Mesendoderm (in vitro differentiated cells): ENCODE measurements around the gene RAET1E.
"Not testable (repeated sequence)": the region's sequence is repeated elsewhere in the genome, so short reads cannot be mapped to it uniquely, and the experiment has no call there.

Experiments used
- DNase-seq: peaks from one replicate; pipeline ENCODE4 v3.0.0; 2013
- H2AK5ac ChIP-seq: 2 replicates; pipeline ENCODE4 v1.6.1; 2013; ENCODE audit warnings: low read length, inconsistent platforms
- H2BK120ac ChIP-seq: 2 replicates; pipeline ENCODE4 v1.6.1; 2013; ENCODE audit warnings: low read depth, mild to moderate bottlenecking, low read length, moderate library complexity, mixed read lengths
- H2BK15ac ChIP-seq: replicated peaks from 2 replicates; pipeline ENCODE4 v1.6.1; 2013; ENCODE audit warnings: low read depth, mild to moderate bottlenecking, moderate library complexity
- H2BK5ac ChIP-seq: 2 replicates; pipeline ENCODE4 v1.6.1; 2013; ENCODE audit warnings: low read length, inconsistent platforms
- H3K18ac ChIP-seq: 2 replicates; pipeline ENCODE4 v1.6.1; 2013; ENCODE audit warnings: mild to moderate bottlenecking, low read length, mixed read lengths
- H3K23ac ChIP-seq: one replicate; pipeline ENCODE4 v1.6.1; 2013; ENCODE audit warnings: low read length
- H3K27ac ChIP-seq: 2 replicates; pipeline ENCODE4 v1.5.1; 2013; ENCODE audit warnings: low read depth, mild to moderate bottlenecking, inconsistent platforms, low read length, moderate library complexity
- H3K27me3 ChIP-seq: 2 replicates; pipeline ENCODE4 v1.6.1; 2013; ENCODE audit warnings: low read length, control low read depth, mild to moderate bottlenecking, inconsistent platforms; ENCODE audit not compliant: insufficient read depth, poor library complexity
- H3K36me3 ChIP-seq: 2 replicates; pipeline ENCODE4 v1.6.1; 2013; ENCODE audit warnings: low read length, inconsistent platforms; ENCODE audit not compliant: control insufficient read depth, insufficient read depth
- H3K4ac ChIP-seq: one replicate; pipeline ENCODE4 v1.6.1; 2013; ENCODE audit warnings: low read depth, mild to moderate bottlenecking, low read length, moderate library complexity
- H3K4me1 ChIP-seq: 2 replicates; pipeline ENCODE4 v1.6.1; 2013; ENCODE audit warnings: low read depth, low read length, inconsistent platforms; ENCODE audit not compliant: control insufficient read depth
- H3K4me2 ChIP-seq: 2 replicates; pipeline ENCODE4 v1.6.1; 2013; ENCODE audit warnings: low read length
- H3K4me3 ChIP-seq: 2 replicates; pipeline ENCODE4 v1.5.1; 2013; ENCODE audit warnings: mild to moderate bottlenecking, low read length
- H3K56ac ChIP-seq: one replicate; pipeline ENCODE4 v1.6.1; 2013; ENCODE audit warnings: low read length
- H3K79me1 ChIP-seq: 2 replicates; pipeline ENCODE4 v1.6.1; 2013; ENCODE audit warnings: low read length, inconsistent platforms
- H3K79me2 ChIP-seq: 2 replicates; pipeline ENCODE4 v1.6.1; 2013; ENCODE audit warnings: mild to moderate bottlenecking, low read length; ENCODE audit not compliant: control insufficient read depth, insufficient read depth
- H3K9ac ChIP-seq: 2 replicates; pipeline ENCODE4 v1.6.1; 2013; ENCODE audit warnings: low read length, inconsistent platforms
- H4K5ac ChIP-seq: one replicate; pipeline ENCODE4 v1.6.1; 2013; ENCODE audit warnings: low read length
- H4K8ac ChIP-seq: one replicate; pipeline ENCODE4 v1.6.1; 2013; ENCODE audit warnings: low read depth, mild to moderate bottlenecking, control low read depth, low read length, moderate library complexity
- WGBS: extraction: QIAGEN DNeasy Blood & Tissue Kit; methylation state at CpG from one replicate; pipeline ENCODE4 v1.1.7; 2013; ENCODE audit warnings: low lambda C conversion rate, missing lambda C conversion rate; ENCODE audit not compliant: insufficient coverage; ENCODE audit errors: extremely low coverage; 5-methylcytosine and 5-hydroxymethylcytosine counted together

Gene RAET1E

DNA sequence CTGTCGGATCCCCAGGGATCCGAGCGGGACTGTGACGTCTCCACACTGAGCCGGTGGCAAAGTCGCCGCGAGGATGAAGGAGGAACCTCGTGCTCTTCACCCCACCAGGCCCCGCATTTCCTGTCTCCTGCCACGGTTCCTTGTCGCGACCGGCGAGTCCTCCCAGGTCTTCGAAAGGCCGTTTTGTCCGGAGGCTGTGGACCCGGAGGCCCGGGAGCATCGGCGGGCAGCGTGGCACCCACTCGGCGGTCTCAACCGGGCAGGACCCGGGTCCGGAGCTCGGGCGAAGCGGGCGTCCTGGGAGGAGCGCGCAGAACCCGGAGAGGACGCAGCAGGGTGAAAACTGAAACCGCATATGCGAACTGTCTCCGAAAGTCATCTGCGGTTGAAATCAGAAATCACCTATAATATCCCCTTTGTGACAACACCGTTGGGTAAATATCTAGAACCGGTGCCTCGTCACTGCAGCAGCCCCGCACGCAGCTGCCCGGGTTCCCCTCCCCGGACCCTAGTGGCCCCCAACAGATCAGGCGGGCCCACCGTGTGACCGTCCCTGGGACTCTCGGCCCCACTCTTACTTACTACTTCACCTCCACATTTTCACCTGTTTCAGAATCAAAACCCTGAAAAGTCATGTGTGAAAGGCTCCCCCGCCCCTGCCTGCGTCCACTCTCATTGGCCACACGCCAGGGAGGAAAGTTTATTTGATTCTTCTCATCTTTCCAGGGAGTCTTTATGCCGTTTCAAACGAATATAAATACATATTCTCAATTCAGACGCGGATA lies 40.9 kb upstream of the RAET1E start:
- Histone ChIP-seq H3K79me1 (no peaks in the 10 kb centered on the region), H2BK5ac (no peak overlapping the region), H3K56ac (peak overlapping the region; percentile 34), H4K5ac (no peak overlapping the region), H3K4me1 (no peaks in the 10 kb centered on the region), H3K27me3 (peaks cover 48% of the 10 kb centered on the region), H3K23ac (no peak overlapping the region), H4K8ac (no peak overlapping the region), H3K9ac (no peak overlapping the region), H3K4ac (no peak overlapping the region), H3K36me3 (no peaks in the 10 kb centered on the region), H3K18ac (no peak overlapping the region), H2BK120ac (no peak overlapping the region), H3K79me2 (no peaks in the 10 kb centered on the region), H3K27ac (no peak overlapping the region), H3K4me3 (no peak overlapping the region), H2AK5ac (no peak overlapping the region), H3K4me2 (no peak overlapping the region), H2BK15ac (no peak overlapping the region)
- WGBS = no CpG with 5 or more reads among the region's 58 CpGs
- no peak for DNase-seq

DNA sequence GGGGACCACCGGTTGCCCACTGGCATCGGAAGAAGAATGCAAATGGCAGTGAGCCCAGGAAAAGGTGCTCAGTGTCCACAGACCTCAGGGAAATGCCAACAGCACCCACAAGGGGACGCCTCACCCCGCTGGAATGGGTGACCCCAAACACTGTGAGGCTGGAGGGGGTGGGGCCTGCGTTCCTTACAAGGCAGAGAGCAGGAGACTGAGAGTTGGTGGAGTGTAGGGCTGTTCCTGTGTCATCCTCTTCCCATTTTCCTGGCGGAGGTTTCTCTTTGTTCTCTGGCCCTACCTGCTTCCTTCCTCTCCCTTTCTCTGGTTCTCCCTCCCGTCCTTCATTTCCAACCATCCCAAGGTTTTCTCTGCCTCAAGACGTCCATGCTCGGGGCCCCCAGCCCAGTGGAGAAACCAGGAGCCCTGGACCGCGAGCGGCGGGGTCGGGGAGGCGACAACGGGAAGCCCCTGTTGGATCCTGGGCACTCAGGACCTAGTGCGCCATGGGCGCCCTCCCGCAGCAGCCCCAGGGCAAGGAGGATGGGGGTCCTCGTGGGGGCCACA lies 40.2 kb upstream of the RAET1E start:
- H3K79me1 ChIP-seq, H2BK5ac ChIP-seq: not testable (repeated sequence)

DNA sequence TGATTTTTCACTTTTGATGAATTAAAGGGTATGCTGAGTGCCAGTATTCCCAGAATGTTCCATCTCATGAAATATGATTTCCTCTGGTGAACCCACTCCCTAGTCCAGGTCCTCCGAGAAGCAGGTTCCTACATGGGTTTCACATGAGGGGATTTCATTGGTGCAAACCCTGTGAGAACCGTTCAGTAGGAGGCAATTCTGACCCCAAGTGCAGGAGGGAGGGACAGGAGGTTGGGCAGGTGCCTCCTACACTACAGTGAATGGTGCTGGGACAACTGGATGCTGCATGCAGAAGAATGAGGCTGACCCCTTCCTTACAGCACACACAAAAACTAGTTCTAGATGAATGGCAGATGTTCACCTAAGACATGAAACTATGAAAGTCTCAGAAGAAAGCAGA lies 38.8 kb upstream of the RAET1E start:
- Histone ChIP-seq H3K9ac (no peak overlapping the region), H3K27me3 (peaks cover 41% of the 10 kb centered on the region), H3K4me1 (no peaks in the 10 kb centered on the region), H3K79me1 (no peaks in the 10 kb centered on the region), H3K79me2 (no peaks in the 10 kb centered on the region), H2AK5ac (no peak overlapping the region), H3K4me3 (no peak overlapping the region), H3K18ac (no peak overlapping the region), H3K4ac (no peak overlapping the region), H3K56ac (no peak overlapping the region), H2BK120ac (no peak overlapping the region), H3K27ac (no peak overlapping the region), H3K23ac (no peak overlapping the region), H4K8ac (no peak overlapping the region), H3K36me3 (no peaks in the 10 kb centered on the region), H2BK5ac (no peak overlapping the region), H3K4me2 (no peak overlapping the region), H4K5ac (no peak overlapping the region), H2BK15ac (no peak overlapping the region)
- no CpG with 5 or more reads among the region's 2 CpGs for WGBS
- no peak for DNase-seq

More for the DNA sequence above, 40.2 kb upstream of the RAET1E start:
- H3K4me1 ChIP-seq, H3K27ac ChIP-seq, H3K79me2 ChIP-seq, H4K5ac ChIP-seq, H3K4ac ChIP-seq, DNase-seq, H3K18ac ChIP-seq, H3K4me3 ChIP-seq, H3K23ac ChIP-seq, H2AK5ac ChIP-seq, H2BK15ac ChIP-seq, H3K9ac ChIP-seq, H3K36me3 ChIP-seq, H3K4me2 ChIP-seq, H4K8ac ChIP-seq, H2BK120ac ChIP-seq: not testable (repeated sequence)
- Histone ChIP-seq H3K56ac (peak overlapping the region; percentile 34), H3K27me3 (peaks cover 46% of the 10 kb centered on the region)
- no CpG with 5 or more reads among the region's 20 CpGs for WGBS

DNA sequence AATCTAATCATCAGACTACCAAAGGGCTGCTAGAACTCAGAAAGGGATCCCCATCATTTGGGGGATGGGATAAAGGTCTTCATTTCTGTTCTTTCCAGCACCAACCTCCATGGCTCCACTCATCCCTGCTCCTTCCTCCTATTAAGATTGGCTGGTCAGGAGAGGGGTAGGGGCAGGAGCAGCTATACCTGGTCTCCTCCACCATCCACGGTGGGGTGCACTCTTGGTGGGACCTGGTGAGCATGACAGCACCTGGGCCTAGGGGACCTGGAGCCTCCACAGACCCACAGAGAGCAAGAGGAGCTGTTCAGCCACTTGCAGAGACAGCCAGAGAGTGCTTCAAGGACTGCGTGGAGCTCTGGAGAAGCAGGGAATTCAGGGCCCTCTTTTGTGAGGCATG lies 37.8 kb upstream of the RAET1E start:
- Histone ChIP-seq H3K4ac (no peak overlapping the region), H3K79me2 (no peaks in the 10 kb centered on the region), H4K8ac (no peak overlapping the region), H3K79me1 (no peaks in the 10 kb centered on the region), H2BK15ac (no peak overlapping the region), H4K5ac (no peak overlapping the region), H2BK5ac (no peak overlapping the region), H3K4me3 (no peak overlapping the region), H3K18ac (no peak overlapping the region), H2BK120ac (no peak overlapping the region), H3K56ac (no peak overlapping the region), H3K23ac (no peak overlapping the region), H3K27ac (no peak overlapping the region), H3K27me3 (peaks cover 36% of the 10 kb centered on the region), H3K36me3 (no peaks in the 10 kb centered on the region), H3K4me1 (no peaks in the 10 kb centered on the region), H3K4me2 (no peak overlapping the region), H3K9ac (no peak overlapping the region), H2AK5ac (no peak overlapping the region)
- no CpG with 5 or more reads among the region's 2 CpGs for WGBS
- DNase-seq = no peak

DNA sequence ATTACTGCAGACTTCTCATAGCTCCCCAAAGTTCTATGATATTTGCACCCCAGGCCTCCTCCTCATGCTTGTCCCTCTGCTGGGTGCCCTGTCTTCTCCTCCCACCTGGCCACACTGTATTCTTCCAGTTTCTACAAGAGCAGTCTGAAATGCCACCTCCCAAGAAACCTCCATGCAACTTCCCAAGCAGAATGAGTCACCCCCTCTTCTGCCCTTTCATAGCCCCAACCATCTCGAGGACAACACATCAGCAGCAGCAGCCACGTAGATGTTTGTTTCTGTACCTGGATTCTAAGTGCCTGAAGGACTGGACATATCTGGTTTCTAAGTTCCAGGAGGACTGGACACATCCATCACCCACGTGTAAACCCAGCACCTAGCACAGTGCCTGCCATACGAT lies 37.3 kb upstream of the RAET1E start:
- H2BK120ac ChIP-seq = no peak overlapping the region
- H3K79me1 ChIP-seq = no peaks in the 10 kb centered on the region
- no peak overlapping the region for H3K23ac ChIP-seq
- no CpG with 5 or more reads among the region's 4 CpGs for WGBS
- no peak overlapping the region for H3K56ac ChIP-seq
- H4K8ac ChIP-seq = no peak overlapping the region
- no peak overlapping the region for H3K4me3 ChIP-seq
- no peaks in the 10 kb centered on the region for H3K79me2 ChIP-seq
- H2BK15ac ChIP-seq = no peak overlapping the region
- H3K4ac ChIP-seq = no peak overlapping the region
- no peak overlapping the region for H3K9ac ChIP-seq
- H2AK5ac ChIP-seq = no peak overlapping the region
- no peak overlapping the region for H3K27ac ChIP-seq
- H3K18ac ChIP-seq = no peak overlapping the region
- H3K4me2 ChIP-seq = no peak overlapping the region
- H3K4me1 ChIP-seq = no peaks in the 10 kb centered on the region
- no peak overlapping the region for H4K5ac ChIP-seq
- H2BK5ac ChIP-seq = no peak overlapping the region
- no peak for DNase-seq
- H3K27me3 ChIP-seq = peaks cover 31% of the 10 kb centered on the region
- no peaks in the 10 kb centered on the region for H3K36me3 ChIP-seq
